Heart left ventricle (tissue), 16 donors: ENCODE measurements around the gene HNRNPAB. TPM values are rescaled to one million over a fixed set of nuclear protein-coding genes. Genes with fewer than 3 reads are reported as not detected.
"Not testable (repeated sequence)": the region's sequence is repeated elsewhere in the genome, so short reads cannot be mapped to it uniquely, and the experiment has no call there.

ENCODE experiments used
- ATAC-seq, 4 donors: fragments of 200-7000 bp; cut with Tn5 transposase; one replicate each; pipeline ENCODE4 v1.9.1; 2020 to 2022; ENCODE audit warnings: moderate library complexity in 4 of 4, mild to moderate bottlenecking in 3 of 4, moderate number of reproducible peaks in 1 of 4
- DNase-seq, 5 donors: peaks; one replicate each; pipeline ENCODE4 v3.0.0-alpha.2; 2020
- H3K27ac ChIP-seq, 12 donors: fragments of 200-600 bp; sonication (generic) in 4 of 12; one replicate each; pipeline versions ENCODE4 v1.5.0 to v1.8.0; 2016 to 2022; ENCODE audit warnings: mild to moderate bottlenecking in 2 of 12
- H3K27me3 ChIP-seq, 9 donors: fragments of 200-600 bp; sonication (generic) in 2 of 9; one replicate each; pipeline versions ENCODE4 v1.5.1 to v1.8.0; 2016 to 2022; ENCODE audit warnings: mild to moderate bottlenecking in 3 of 9
- H3K36me3 ChIP-seq, 9 donors: fragments of 200-600 bp; sonication (generic) in 2 of 9; one replicate each; pipeline versions ENCODE4 v1.5.0 to v1.8.0; 2018 to 2022; ENCODE audit warnings: mild to moderate bottlenecking in 2 of 9
- H3K4me1 ChIP-seq, 12 donors: fragments of 200-600 bp; sonication (generic) in 4 of 12; one replicate each; pipeline versions ENCODE4 v1.5.0 to v1.8.0; 2016 to 2022; ENCODE audit warnings: mild to moderate bottlenecking in 3 of 12
- H3K4me3 ChIP-seq, 12 donors: fragments of 200-600 bp; sonication (generic) in 4 of 12; one replicate each; pipeline versions ENCODE4 v1.5.0 to v1.8.0; 2017 to 2022; ENCODE audit warnings: mild to moderate bottlenecking in 9 of 12, moderate library complexity in 4 of 12
- H3K9me3 ChIP-seq, 12 donors: fragments of 200-600 bp; sonication (generic) in 4 of 12; one replicate each; pipeline versions ENCODE4 v1.5.0 to v1.8.0; 2016 to 2022; ENCODE audit warnings: mild to moderate bottlenecking in 1 of 12
- CTCF ChIP-seq, 12 donors: fragments of 200-600 bp; sonication (generic) in 4 of 12; IDR thresholded peaks; one replicate each; pipeline versions ENCODE4 v1.5.0 to v1.8.0; 2018 to 2022; ENCODE audit warnings: antibody characterized with exemption in 12 of 12, mild to moderate bottlenecking in 5 of 12
- POLR2A ChIP-seq, 2 donors: fragments of 450-650 bp; IDR thresholded peaks; one replicate each; pipeline ENCODE4 v1.6.1; 2017; ENCODE audit warnings: antibody characterized with exemption in 2 of 2, mild to moderate bottlenecking in 2 of 2, moderate library complexity in 2 of 2
- WGBS, 4 donors: extraction: QIAGEN DNeasy Blood & Tissue Kit in 2 of 4; methylation state at CpG; one replicate each; pipeline versions ENCODE4 v1.1.5 to v1.1.7; 2013 to 2018; 5-methylcytosine and 5-hydroxymethylcytosine counted together
- intact Hi-C, 10 donors: fragments of 100-400 bp; cut with DNase I; formaldehyde crosslinking; loops; one replicate each; pipeline versions ENCODE4 v1.11.1 to v1.14.2; 2022
- polyA plus RNA-seq, 2 donors: library from polyadenylated mRNA; stranded (reverse); fragments of 200-250 nt; gene quantifications; one replicate each; pipeline ENCODE4 v1.2.3, GENCODE V29; 2013
- total RNA-seq, 9 donors: library from RNA; depleted of rRNA in 2 of 9; stranded (reverse); fragments of >200 nt in 2 of 9; fragmentation: NEBNext Ultra II Directional in 3 of 9; extraction: Animal tissue kit (Norgen Biotek cat#: 25700) in 3 of 9; gene quantifications; one replicate each; pipeline versions ENCODE4 v1.1.0 to v1.2.4, GENCODE V29; 2016 to 2023
- donor health status: ischemic (EF 13 %, LVEDD 7.1; RV severe dilation, severe dysfunction).
- donor health status: healthy with polysubstance abuse.
- donor health status: DM: no; HTN: yes; CAD: no.
- donor health status: DM: no; HTN: no; CAD: no.
- donor health status: ischemic (EF 25% LVEDD 6.9; RV normal size, moderate dysfunction).
- donor health status: ischemic (EF 25% LVEDD 5.7; RV mildly dilated, moderate dysfunction).
- donor health status: healthy.
- donor health status: DM: yes; HTN: yes; CAD: no.
- donor health status: ischemic (EF 35%, LVEDD 5.7; RV mildly dilated, moderate dysfunction).
- donor health status: nonischemic (EF 11% LVEDD 7.7; RV severe dilation, severe dysfunction).
- donor health status: DM: yes; HTN: yes; CAD: no.
- donor health status: PGD.
- donor health status: ischemic (EF 29% LVEDD 5.4; RV normal size, mild dysfunction).
- donor health status: nonischemic (EF 23%, LVEDD 6.1; RV moderate dilation, normal function).

The HNRNPAB gene
- total and polyA plus RNA-seq, 11 donors: 64.2 to 150 (median 86.6) TPM

DNA sequence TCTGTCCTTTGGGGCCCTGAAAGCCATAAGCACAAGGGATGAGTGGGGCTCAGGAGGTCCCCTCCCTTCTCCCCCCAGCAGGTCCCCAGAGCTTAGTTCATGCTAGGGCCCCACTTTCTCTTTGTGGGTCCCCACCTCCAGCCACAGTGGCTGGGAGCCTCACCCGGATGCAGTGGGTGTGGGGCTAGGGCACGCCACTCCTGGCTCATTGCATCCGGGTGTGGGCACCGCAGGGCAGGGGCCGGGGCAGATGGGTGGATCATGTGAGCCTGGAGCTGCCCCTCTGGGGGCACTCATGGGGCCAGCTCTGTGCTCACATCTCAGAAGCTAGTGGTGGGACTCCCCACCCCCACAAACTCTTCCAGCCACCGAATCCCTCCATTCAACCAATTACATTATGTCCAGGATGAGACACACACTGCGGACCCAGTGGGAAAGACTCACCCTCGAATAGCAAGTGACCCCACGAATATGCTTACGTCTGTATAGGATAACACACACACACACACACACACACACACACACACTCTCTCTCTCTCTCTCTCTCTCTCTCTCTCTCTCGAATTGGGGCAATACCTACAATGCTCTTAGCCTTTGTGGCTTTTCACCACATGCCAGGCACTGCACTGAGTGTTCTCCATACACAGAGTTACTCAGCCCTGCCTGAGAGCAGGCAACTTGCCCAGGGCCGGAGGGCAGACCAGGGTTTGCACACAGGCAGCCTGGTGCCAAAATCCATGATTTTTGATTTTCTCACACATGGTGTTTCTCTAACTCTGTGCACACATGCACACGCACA, 45.1 kb downstream of the HNRNPAB start:
- no peaks in the 10 kb centered on the region for H3K27me3 ChIP-seq
- H3K27ac ChIP-seq: no peak overlapping the region
- 65 to 79% (median 72%) methylated on average over 12 to 13 of the region's 13 CpGs for WGBS, 4 donors
- H3K36me3 ChIP-seq: no peaks in the 10 kb centered on the region
- no peak overlapping the region for H3K4me3 ChIP-seq
- DNase-seq: peak in 1 of 5 donors; percentile 72
- intact Hi-C loops: no loop called here
- peaks cover 0 to 12% (median 0%) of the 10 kb centered on the region in 12 donors for H3K4me1 ChIP-seq
- ATAC-seq: peak; percentile 55 to 85 (median 80)
- no peaks in the 10 kb centered on the region for H3K9me3 ChIP-seq
- TF ChIP-seq POLR2A (IDR thresholded peaks at IDR 0.05) (no peak), CTCF (IDR thresholded peaks at IDR 0.05) (no peak)

GRCh38 chr5:178250263-178250662, 45.9 kb downstream of the HNRNPAB start:
- ATAC-seq (peak; percentile 11 to 48 (median 28)), DNase-seq (no peak)
- WGBS, 4 donors: 45 to 75% (median 61%) methylated on average over 6 of the region's 6 CpGs
- no peaks in the 10 kb centered on the region for H3K36me3 ChIP-seq
- no peak overlapping the region for H3K4me3 ChIP-seq
- no peak for TF ChIP-seq POLR2A (IDR thresholded peaks at IDR 0.05)
- TF ChIP-seq CTCF (IDR thresholded peaks at IDR 0.05): no peak
- H3K9me3 ChIP-seq: no peaks in the 10 kb centered on the region
- H3K4me1 ChIP-seq: peaks cover 0 to 12% (median 0%) of the 10 kb centered on the region in 12 donors
- H3K27me3 ChIP-seq: no peaks in the 10 kb centered on the region
- intact Hi-C loops: no loop called here
- peak overlapping the region in 1 of 12 donors; percentile 29 for H3K27ac ChIP-seq

DNA sequence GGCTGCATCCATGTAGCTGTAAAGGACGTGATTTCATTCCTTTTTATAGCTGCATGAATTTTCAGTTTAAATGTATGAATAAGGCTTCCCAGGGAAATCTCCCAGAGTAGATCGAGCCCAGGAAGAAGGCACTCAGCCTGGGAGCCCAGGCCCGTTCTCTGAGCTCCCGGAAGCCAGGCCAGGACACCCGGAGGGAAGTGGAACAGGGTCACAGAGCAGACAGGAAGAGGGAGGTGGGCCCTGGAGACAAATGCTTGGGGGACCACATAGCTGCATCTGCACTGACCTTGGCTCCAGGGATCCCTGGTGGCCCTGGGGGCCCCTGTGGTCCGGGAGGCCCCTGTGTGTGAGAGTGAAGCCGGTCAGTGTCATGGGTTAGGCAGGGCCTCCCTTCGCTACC, 47.9 kb downstream of the HNRNPAB start:
- no peak for ATAC-seq
- intact Hi-C loops: no loop called here
- Histone ChIP-seq H3K4me3 (no peak overlapping the region), H3K9me3 (no peaks in the 10 kb centered on the region), H3K36me3 (no peaks in the 10 kb centered on the region), H3K27me3 (no peaks in the 10 kb centered on the region), H3K27ac (no peak overlapping the region), H3K4me1 (peaks cover 0 to 12% (median 0%) of the 10 kb centered on the region in 12 donors)
- 58 to 63% (median 59%) methylated on average over 8 of the region's 8 CpGs for WGBS, 4 donors
- DNase-seq: no peak
- no peak for TF ChIP-seq CTCF (IDR thresholded peaks at IDR 0.05)
- no peak for TF ChIP-seq POLR2A (IDR thresholded peaks at IDR 0.05)

DNA sequence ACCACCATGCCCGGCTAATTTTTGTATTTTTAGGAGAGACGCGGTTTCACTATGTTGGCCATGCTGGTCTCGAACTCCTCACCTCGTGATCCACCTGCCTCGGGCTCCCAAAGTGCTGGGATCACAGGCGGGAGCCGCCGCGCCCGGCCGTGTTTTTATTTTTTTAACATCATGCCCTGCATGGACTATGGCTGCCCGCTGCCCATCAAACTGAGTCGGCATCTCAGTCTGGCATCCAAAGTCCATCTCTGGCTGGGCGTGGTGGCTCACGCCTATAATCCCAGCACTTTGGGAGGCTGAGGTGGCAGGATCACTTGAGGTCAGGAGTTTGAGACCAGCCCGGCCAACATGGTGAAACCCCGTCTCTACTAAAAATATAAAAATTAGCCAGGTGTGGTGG, 49.3 kb downstream of the HNRNPAB start:
- H3K4me3 ChIP-seq, H3K9me3 ChIP-seq, H3K36me3 ChIP-seq, ATAC-seq, intact Hi-C loops, H3K27ac ChIP-seq, H3K27me3 ChIP-seq: not testable (repeated sequence)
- 92 to 95% (median 92%) methylated on average over 18 of the region's 18 CpGs for whole genome bisulfite sequencing, 4 donors
- H3K4me1 ChIP-seq: peaks cover 0 to 12% (median 0%) of the 10 kb centered on the region in 12 donors
- peak in 1 of 5 donors; percentile 48 for DNase-seq
